ENCODE data around the gene TTR.

GRCh38 chr18:31557446-31557845, 34.2 kb upstream of the TTR start:
- no peak for TF ChIP-seq EGR1 (IDR thresholded peaks at IDR 0.05; ENCODE audit: low read depth in 2 of 2)
- no peak for TF ChIP-seq SP1 (IDR thresholded peaks at IDR 0.05)
- TF ChIP-seq, protein P1, sequence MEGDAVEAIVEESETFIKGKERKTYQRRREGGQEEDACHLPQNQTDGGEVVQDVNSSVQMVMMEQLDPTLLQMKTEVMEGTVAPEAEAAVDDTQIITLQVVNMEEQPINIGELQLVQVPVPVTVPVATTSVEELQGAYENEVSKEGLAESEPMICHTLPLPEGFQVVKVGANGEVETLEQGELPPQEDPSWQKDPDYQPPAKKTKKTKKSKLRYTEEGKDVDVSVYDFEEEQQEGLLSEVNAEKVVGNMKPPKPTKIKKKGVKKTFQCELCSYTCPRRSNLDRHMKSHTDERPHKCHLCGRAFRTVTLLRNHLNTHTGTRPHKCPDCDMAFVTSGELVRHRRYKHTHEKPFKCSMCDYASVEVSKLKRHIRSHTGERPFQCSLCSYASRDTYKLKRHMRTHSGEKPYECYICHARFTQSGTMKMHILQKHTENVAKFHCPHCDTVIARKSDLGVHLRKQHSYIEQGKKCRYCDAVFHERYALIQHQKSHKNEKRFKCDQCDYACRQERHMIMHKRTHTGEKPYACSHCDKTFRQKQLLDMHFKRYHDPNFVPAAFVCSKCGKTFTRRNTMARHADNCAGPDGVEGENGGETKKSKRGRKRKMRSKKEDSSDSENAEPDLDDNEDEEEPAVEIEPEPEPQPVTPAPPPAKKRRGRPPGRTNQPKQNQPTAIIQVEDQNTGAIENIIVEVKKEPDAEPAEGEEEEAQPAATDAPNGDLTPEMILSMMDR (IDR thresholded peaks at IDR 0.05; ENCODE audit: low read depth, low read length, missing input control) = peak; percentile 6
- no peak for TF ChIP-seq TAF1 (conservative IDR thresholded peaks at IDR 0.05)
- TF ChIP-seq RAD21 (IDR thresholded peaks at IDR 0.05) = peak in 1 of 2 donors; percentile 35
- TF ChIP-seq JUND (IDR thresholded peaks at IDR 0.05) = no peak
- TF ChIP-seq FOXA1 (IDR thresholded peaks at IDR 0.05) = no peak
- TF ChIP-seq, protein P2, sequence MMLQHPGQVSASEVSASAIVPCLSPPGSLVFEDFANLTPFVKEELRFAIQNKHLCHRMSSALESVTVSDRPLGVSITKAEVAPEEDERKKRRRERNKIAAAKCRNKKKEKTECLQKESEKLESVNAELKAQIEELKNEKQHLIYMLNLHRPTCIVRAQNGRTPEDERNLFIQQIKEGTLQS (IDR thresholded peaks at IDR 0.05) = no peak
- TF ChIP-seq, protein P3, sequence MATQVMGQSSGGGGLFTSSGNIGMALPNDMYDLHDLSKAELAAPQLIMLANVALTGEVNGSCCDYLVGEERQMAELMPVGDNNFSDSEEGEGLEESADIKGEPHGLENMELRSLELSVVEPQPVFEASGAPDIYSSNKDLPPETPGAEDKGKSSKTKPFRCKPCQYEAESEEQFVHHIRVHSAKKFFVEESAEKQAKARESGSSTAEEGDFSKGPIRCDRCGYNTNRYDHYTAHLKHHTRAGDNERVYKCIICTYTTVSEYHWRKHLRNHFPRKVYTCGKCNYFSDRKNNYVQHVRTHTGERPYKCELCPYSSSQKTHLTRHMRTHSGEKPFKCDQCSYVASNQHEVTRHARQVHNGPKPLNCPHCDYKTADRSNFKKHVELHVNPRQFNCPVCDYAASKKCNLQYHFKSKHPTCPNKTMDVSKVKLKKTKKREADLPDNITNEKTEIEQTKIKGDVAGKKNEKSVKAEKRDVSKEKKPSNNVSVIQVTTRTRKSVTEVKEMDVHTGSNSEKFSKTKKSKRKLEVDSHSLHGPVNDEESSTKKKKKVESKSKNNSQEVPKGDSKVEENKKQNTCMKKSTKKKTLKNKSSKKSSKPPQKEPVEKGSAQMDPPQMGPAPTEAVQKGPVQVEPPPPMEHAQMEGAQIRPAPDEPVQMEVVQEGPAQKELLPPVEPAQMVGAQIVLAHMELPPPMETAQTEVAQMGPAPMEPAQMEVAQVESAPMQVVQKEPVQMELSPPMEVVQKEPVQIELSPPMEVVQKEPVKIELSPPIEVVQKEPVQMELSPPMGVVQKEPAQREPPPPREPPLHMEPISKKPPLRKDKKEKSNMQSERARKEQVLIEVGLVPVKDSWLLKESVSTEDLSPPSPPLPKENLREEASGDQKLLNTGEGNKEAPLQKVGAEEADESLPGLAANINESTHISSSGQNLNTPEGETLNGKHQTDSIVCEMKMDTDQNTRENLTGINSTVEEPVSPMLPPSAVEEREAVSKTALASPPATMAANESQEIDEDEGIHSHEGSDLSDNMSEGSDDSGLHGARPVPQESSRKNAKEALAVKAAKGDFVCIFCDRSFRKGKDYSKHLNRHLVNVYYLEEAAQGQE (IDR thresholded peaks at IDR 0.05) = no peak
- TF ChIP-seq HNF4G (IDR thresholded peaks at IDR 0.05) = no peak
- no peak for TF ChIP-seq GABPA (IDR thresholded peaks at IDR 0.05 in 1 of 2, conservative IDR thresholded peaks at IDR 0.05 in 1 of 2)
